Lung (tissue), 12 donors: ENCODE results near the gene POLR2L. TPM values are rescaled to one million over a fixed set of nuclear protein-coding genes. Genes with fewer than 3 reads are reported as not detected.

ENCODE experiments used
- ATAC-seq: fragments of 200-7000 bp; cut with Tn5 transposase; one replicate; pipeline ENCODE4 v1.9.1; 2020; ENCODE audit warnings: moderate number of reproducible peaks; ENCODE audit not compliant: insufficient read depth, low FRiP score
- DNase-seq, 3 donors: peaks; one replicate each; pipeline ENCODE4 v3.0.0-alpha.2; 2013 to 2017
- H3K27ac ChIP-seq, 2 donors: one replicate each; pipeline ENCODE4 v1.5.1; 2013; ENCODE audit warnings: mild to moderate bottlenecking in 2 of 2, moderate library complexity in 2 of 2, control low read depth in 1 of 2, inconsistent platforms in 1 of 2, low read depth in 1 of 2, low read length in 1 of 2
- H3K27me3 ChIP-seq, 3 donors: one replicate each; pipeline ENCODE4 v1.5.1; 2013; ENCODE audit warnings: low read length in 2 of 3; ENCODE audit not compliant: control insufficient read depth in 3 of 3, insufficient read depth in 3 of 3
- H3K36me3 ChIP-seq, 4 donors: one replicate each; pipeline ENCODE4 v1.5.1; 2013; ENCODE audit warnings: low read length in 4 of 4, mild to moderate bottlenecking in 1 of 4, moderate library complexity in 1 of 4; ENCODE audit not compliant: control insufficient read depth in 4 of 4, insufficient read depth in 4 of 4
- H3K4me1 ChIP-seq, 5 donors: one replicate each; pipeline ENCODE4 v1.5.1; 2013; ENCODE audit warnings: low read length in 5 of 5, mild to moderate bottlenecking in 2 of 5, moderate library complexity in 1 of 5; ENCODE audit not compliant: control insufficient read depth in 5 of 5, insufficient read depth in 5 of 5
- H3K4me3 ChIP-seq: one replicate; pipeline ENCODE4 v1.5.1; 2013; ENCODE audit warnings: mild to moderate bottlenecking, control low read depth, moderate library complexity
- H3K9ac ChIP-seq, 2 donors: one replicate each; pipeline ENCODE4 v1.5.1; 2013; ENCODE audit warnings: low read length in 2 of 2, control low read depth in 1 of 2; ENCODE audit not compliant: insufficient read depth in 1 of 2
- H3K9me3 ChIP-seq, 4 donors: one replicate each; pipeline ENCODE4 v1.5.1; 2013; ENCODE audit warnings: low read length in 3 of 4, mild to moderate bottlenecking in 1 of 4, moderate library complexity in 1 of 4; ENCODE audit not compliant: control insufficient read depth in 4 of 4, insufficient read depth in 3 of 4
- CTCF ChIP-seq: IDR thresholded peaks from 2 replicates; pipeline ENCODE4 v1.5.1; 2012; ENCODE audit warnings: mild to moderate bottlenecking; ENCODE audit errors: control extremely low read depth, extremely low read depth
- WGBS, 2 donors: extraction: QIAGEN DNeasy Blood & Tissue Kit; methylation state at CpG; one replicate each; pipeline ENCODE4 v1.1.7; 2013; 5-methylcytosine and 5-hydroxymethylcytosine counted together
- polyA plus RNA-seq, 2 donors: library from polyadenylated mRNA; stranded (reverse); fragments of 200-250 nt; gene quantifications; one replicate each; pipeline ENCODE4 v1.2.1, GENCODE V29; 2013
- total RNA-seq, 2 donors: library from RNA; depleted of rRNA in 1 of 2; stranded (reverse); fragments of >200 nt in 1 of 2; gene quantifications; one replicate each; pipeline ENCODE4 v1.2.1, GENCODE V29; 2014 to 2021
- donor health status: control.
- donor health status: control.
- donor health status: Bipolar disorder and iron deficiency.
- donor health status: healthy.
- donor health status: DM: yes; HTN: yes; CAD: no.

POLR2L gene
- total and polyA plus RNA-seq, 4 donors, result 144 to 183 (median 167) TPM

DNA sequence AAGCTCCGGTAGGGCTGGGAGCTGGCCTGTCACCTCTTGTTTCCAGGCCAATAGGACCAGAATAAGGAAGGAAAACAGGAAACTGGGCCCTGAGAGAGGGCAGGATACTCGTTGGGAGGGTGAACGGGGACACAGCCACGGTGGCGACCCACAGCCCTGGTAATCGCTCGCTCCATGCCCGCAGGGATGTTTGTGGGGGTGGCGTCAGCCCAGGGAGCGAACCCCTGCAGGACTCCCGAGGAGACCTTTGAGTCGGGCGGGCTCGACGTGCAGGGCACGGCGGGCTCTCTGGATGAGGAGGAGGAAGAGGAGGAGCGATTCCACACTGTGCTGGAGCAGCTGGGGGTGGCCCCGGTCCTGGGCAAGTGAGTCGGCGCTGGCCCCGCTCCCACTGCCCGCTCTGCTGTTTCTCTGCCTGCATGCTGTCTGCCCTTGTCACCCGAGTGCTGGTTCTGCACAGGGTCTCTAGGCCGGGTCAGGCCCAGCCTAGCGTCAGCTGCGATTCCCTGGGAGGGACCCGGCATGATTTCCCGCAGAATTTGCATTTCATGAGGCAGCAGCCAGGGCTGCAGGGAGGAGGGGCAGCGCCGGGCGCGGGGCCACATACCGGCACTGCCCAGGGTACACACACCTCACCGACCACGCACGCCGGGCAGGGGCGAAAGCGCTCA lies 13.0 kb downstream of the POLR2L start:
- H3K9ac ChIP-seq, result no peak overlapping the region
- H3K4me1 ChIP-seq, result peaks cover 0 to 73% (median 35%) of the 10 kb centered on the region in 5 donors
- no peak for TF ChIP-seq CTCF
- DNase-seq (peak in 2 of 3 donors; percentile 44 to 50), ATAC-seq (no peak)
- H3K27ac ChIP-seq, result peak overlapping the region; percentile 75 to 77
- 5 to 9% methylated on average over 40 of the region's 40 CpGs for WGBS, 2 donors
- H3K27me3 ChIP-seq, result peaks cover 0 to 24% (median 19%) of the 10 kb centered on the region in 3 donors
- peaks cover 0 to 10% (median 1%) of the 10 kb centered on the region in 4 donors for H3K36me3 ChIP-seq
- peaks cover 0 to 3% (median 0%) of the 10 kb centered on the region in 4 donors for H3K9me3 ChIP-seq
- H3K4me3 ChIP-seq, result no peak overlapping the region

DNA sequence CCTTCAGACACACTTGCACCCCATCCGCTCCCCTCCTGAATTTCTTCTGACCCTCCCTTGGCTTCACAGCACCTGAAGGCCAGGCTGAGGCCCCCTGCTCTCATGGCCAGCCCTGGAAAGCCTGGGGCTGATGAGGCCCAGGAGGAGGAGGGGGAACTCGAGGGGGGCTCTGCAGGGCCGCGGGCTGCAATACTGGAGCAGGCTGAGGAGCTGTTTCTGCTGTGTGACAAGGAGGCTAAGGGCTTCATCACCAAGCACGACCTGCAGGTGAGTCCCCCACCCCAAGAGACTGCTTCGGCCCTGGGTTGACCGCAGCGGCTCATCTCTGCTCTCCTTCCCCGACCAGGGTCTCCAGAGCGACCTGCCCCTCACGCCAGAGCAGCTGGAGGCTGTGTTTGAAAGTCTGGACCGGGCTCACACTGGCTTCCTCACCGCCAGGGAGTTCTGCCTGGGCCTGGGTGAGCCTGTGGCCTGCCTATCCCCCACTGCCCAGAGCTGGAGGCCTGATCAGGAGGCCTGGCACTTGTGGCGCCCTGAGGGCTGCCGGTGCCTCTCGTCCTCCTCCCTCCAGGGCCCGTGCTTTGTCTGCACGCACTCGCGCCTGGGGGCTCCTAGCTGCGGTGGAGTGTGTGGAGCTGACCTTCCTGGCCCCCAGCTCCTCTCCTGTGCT lies 13.7 kb downstream of the POLR2L start:
- Histone ChIP-seq H3K4me1 (peaks cover 0 to 67% (median 35%) of the 10 kb centered on the region in 5 donors), H3K27me3 (peaks cover 0 to 24% (median 19%) of the 10 kb centered on the region in 3 donors), H3K36me3 (peaks cover 0 to 17% (median 1%) of the 10 kb centered on the region in 4 donors), H3K27ac (peak overlapping the region; percentile 75 to 84), H3K9me3 (peaks cover 0 to 3% (median 0%) of the 10 kb centered on the region in 4 donors), H3K4me3 (no peak overlapping the region), H3K9ac (no peak overlapping the region)
- 51 to 55% methylated on average over 21 of the region's 21 CpGs for WGBS, 2 donors
- ATAC-seq, result no peak
- TF ChIP-seq CTCF, result no peak
- no peak for DNase-seq

DNA sequence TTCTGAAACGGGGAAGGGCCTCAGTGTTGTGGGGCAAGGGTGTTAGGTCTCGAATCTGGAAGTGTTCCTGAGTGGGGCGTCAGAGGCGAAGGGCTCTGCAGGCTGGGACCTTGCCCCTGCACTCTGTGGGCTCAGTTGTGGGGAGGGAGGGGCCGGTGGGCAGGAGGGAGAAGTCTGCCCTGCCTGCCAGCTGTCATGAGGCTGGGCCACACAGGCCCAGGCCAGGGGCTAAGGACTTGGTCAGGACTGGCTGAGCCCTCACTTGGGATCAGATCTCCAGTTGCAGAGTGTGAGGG lies 14.5 kb downstream of the POLR2L start, which contains the start of gene CRACR2B:
Gene CRACR2B, plus strand, starts transcription at position 23 of the 296 bp plus-strand sequence. CDS start 689 bp downstream, outside the sequence.
- Histone ChIP-seq H3K9me3 (peaks cover 0 to 3% (median 0%) of the 10 kb centered on the region in 4 donors), H3K9ac (no peak within 1 kb of the TSS), H3K4me1 (peaks cover 0 to 65% (median 35%) of the 10 kb centered on the region in 5 donors), H3K27me3 (peaks cover 0 to 24% (median 19%) of the 10 kb centered on the region in 3 donors), H3K27ac (peak within 1 kb of the TSS; percentile 75 to 84), H3K36me3 (peaks cover 0 to 22% (median 1%) of the 10 kb centered on the region in 4 donors), H3K4me3 (peak within 1 kb of the TSS; percentile 24)
- 17 to 31% methylated on average over 5 of the region's 5 CpGs for WGBS, 2 donors
- ATAC-seq (no peak), DNase-seq (no peak)
- TF ChIP-seq CTCF, result no peak
